ENCODE measurements around the gene ADAM12. TPM values are rescaled to one million over a fixed set of nuclear protein-coding genes. Genes with fewer than 3 reads are reported as not detected.

ADAM12 gene
- total and polyA plus RNA-seq, 10 of the 15 experiments (the other 5 are each of a cell fraction or from before 2014, with no cell fraction given) = under 0.01 to 0.62 (median 0.04) TPM; not detected in 5

- ChIA-PET SMC1A (ENCODE audit: uncharacterized antibody, unreplicated experiment) (no interaction called here), POLR2A (no interaction called here), RAD21 (ENCODE audit: unreplicated experiment) (no interaction called here), CTCF (no interaction called here)
- intact Hi-C loops (cut with micrococcal nuclease; ENCODE audit: unreplicated experiment) = no loop called here
- DNase-seq (ENCODE audit: low read depth, low spot score) (no peak), ATAC-seq (no peak), FAIRE-seq (no peak)
- Histone ChIP-seq H4K20me1 (ENCODE audit: control insufficient read depth, insufficient read depth) (no peaks in the 10 kb centered on the region), H3K27ac (ENCODE audit: control insufficient read depth, insufficient read depth) (no peak overlapping the region), H3K9ac (ENCODE audit: control insufficient read depth, insufficient read depth, low read length) (no peak overlapping the region), H3K9me3 (replicated peaks; ENCODE audit: control insufficient read depth, insufficient read depth, low read length) (no peaks in the 10 kb centered on the region), H3K36me3 (ENCODE audit: control insufficient read depth in 2 of 2, insufficient read depth in 2 of 2, low read length in 1 of 2) (no peaks in the 10 kb centered on the region), H2AFZ (ENCODE audit: control insufficient read depth, low read depth, low read length) (no peak overlapping the region), H3K4me3 (no peak overlapping the region), H3K79me2 (ENCODE audit: control insufficient read depth, insufficient read depth, low read length) (no peaks in the 10 kb centered on the region), H3K27me3 (replicated peaks in 1 of 2; ENCODE audit: control insufficient read depth in 2 of 2, insufficient read depth in 2 of 2, low read length in 1 of 2) (no peaks in the 10 kb centered on the region), H3K4me1 (ENCODE audit: control insufficient read depth, insufficient read depth, low read length) (no peaks in the 10 kb centered on the region), H3K4me2 (ENCODE audit: control insufficient read depth, insufficient read depth) (no peak overlapping the region)
- TF ChIP-seq ZNF622 (IDR thresholded peaks at IDR 0.05) = no peak
- in situ Hi-C loops (cut with MboI) = no loop called here
- no TSS peak for BruUV-seq (replicated peaks)
- WGBS (ENCODE audit: insufficient coverage, insufficient replicate concordance, low lambda C conversion rate, missing lambda C conversion rate) = 15% methylated on average over 5 of the region's 5 CpGs
Observed at GRCh38 chr10:126433351-126433750, 45.1 kb upstream of the ADAM12 start.

DNA sequence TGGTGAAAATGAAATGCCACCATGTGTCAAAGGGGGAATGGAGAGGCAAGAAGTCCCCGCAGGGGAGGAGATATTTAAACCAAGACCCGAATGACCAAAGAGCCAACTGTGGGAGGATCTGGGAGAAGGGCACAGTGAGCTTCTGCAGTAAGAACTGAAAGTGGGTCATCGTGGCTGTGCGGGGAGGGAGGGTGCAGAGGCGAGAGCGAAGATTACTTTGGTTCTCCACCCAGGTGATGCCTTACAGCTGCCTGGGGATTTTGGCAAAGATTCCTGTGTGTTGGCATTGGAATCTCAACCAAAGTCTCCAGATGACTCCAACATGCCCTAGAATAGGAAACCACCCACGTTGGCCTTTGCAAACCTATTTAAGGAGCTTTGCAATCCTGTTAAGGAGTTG lies 44.2 kb upstream of the ADAM12 start:
- WGBS (ENCODE audit: insufficient coverage, insufficient replicate concordance, low lambda C conversion rate, missing lambda C conversion rate) = 30% methylated on average over 7 of the region's 7 CpGs
- BruUV-seq (replicated peaks) = no TSS peak
- Histone ChIP-seq H3K79me2 (ENCODE audit: control insufficient read depth, insufficient read depth, low read length) (no peaks in the 10 kb centered on the region), H3K36me3 (ENCODE audit: control insufficient read depth in 2 of 2, insufficient read depth in 2 of 2, low read length in 1 of 2) (no peaks in the 10 kb centered on the region), H3K27me3 (replicated peaks in 1 of 2; ENCODE audit: control insufficient read depth in 2 of 2, insufficient read depth in 2 of 2, low read length in 1 of 2) (no peaks in the 10 kb centered on the region), H3K4me2 (ENCODE audit: control insufficient read depth, insufficient read depth) (no peak overlapping the region), H3K9me3 (replicated peaks; ENCODE audit: control insufficient read depth, insufficient read depth, low read length) (no peaks in the 10 kb centered on the region), H3K4me3 (no peak overlapping the region), H3K27ac (ENCODE audit: control insufficient read depth, insufficient read depth) (no peak overlapping the region), H4K20me1 (ENCODE audit: control insufficient read depth, insufficient read depth) (no peaks in the 10 kb centered on the region), H3K4me1 (ENCODE audit: control insufficient read depth, insufficient read depth, low read length) (no peaks in the 10 kb centered on the region), H3K9ac (ENCODE audit: control insufficient read depth, insufficient read depth, low read length) (no peak overlapping the region), H2AFZ (ENCODE audit: control insufficient read depth, low read depth, low read length) (no peak overlapping the region)
- no peak for TF ChIP-seq ZNF622 (IDR thresholded peaks at IDR 0.05)
- TF ChIP-seq ZBED1 (IDR thresholded peaks at IDR 0.05; ENCODE audit: borderline replicate concordance) = no peak
- TF ChIP-seq GABPA (IDR thresholded peaks at IDR 0.05; ENCODE audit: low read depth) = no peak
- TF ChIP-seq TCF7 (IDR thresholded peaks at IDR 0.05; ENCODE audit: borderline replicate concordance) = no peak
- no peak for TF ChIP-seq JUND (IDR thresholded peaks at IDR 0.05; ENCODE audit: low read depth, low read length)
- no peak for TF ChIP-seq RBBP5 (conservative IDR thresholded peaks at IDR 0.05)
- no peak for TF ChIP-seq EGR1 (IDR thresholded peaks at IDR 0.05; ENCODE audit: borderline replicate concordance in 1 of 2, low read depth in 2 of 2, low read length in 2 of 2)
- TF ChIP-seq FOS (IDR thresholded peaks at IDR 0.05; ENCODE audit: borderline replicate concordance, extremely low read depth, insufficient read length) = no peak
- ChIA-PET RAD21 (ENCODE audit: unreplicated experiment) (no interaction called here), SMC1A (ENCODE audit: uncharacterized antibody, unreplicated experiment) (no interaction called here), CTCF (no interaction called here), POLR2A (no interaction called here)
- FAIRE-seq (no peak), ATAC-seq (no peak), DNase-seq (ENCODE audit: low read depth, low spot score) (no peak)
- intact Hi-C loops (cut with micrococcal nuclease; ENCODE audit: unreplicated experiment) (no loop called here), in situ Hi-C loops (cut with MboI) (no loop called here)

Measured in GM12878 (cell line).